Activated CD4-positive, alpha-beta memory T cell treated with anti-CD3 and anti-CD28 coated beads, Interleukin-2, amount 10 ng/mL, durations not matched to agents 7 days and 5 days (primary cell): ENCODE measurements around the gene FGD2. TPM values are rescaled to one million over a fixed set of nuclear protein-coding genes. Genes with fewer than 3 reads are reported as not detected.

Experiments used
- CTCF ChIA-PET: fragments of 350-600 bp; sonication (Branson Sonifier 250); formaldehyde crosslinking; loops from one replicate; lab custom pipeline; 2021; ENCODE audit warnings: antibody characterized with exemption, inconsistent platforms; lab: Charles Lee
- POLR2A ChIA-PET: fragments of 350-600 bp; sonication (Branson Sonifier 250); formaldehyde crosslinking; loops from one replicate; lab custom pipeline; 2021; ENCODE audit warnings: antibody characterized with exemption; lab: Charles Lee
- DNase-seq: peaks from one replicate; pipeline ENCODE4 v3.0.0-alpha.2; 2020
- H3K27ac Mint-ChIP-seq: one replicate; pipeline ENCODE4 v1.8.0; 2021; ENCODE audit warnings: mild to moderate bottlenecking, mixed read lengths
- H3K27me3 Mint-ChIP-seq: one replicate; pipeline ENCODE4 v1.8.0; 2021; ENCODE audit warnings: mixed read lengths
- H3K36me3 Mint-ChIP-seq: one replicate; pipeline ENCODE4 v1.8.0; 2021; ENCODE audit warnings: low read depth, mixed read lengths
- H3K4me1 Mint-ChIP-seq: one replicate; pipeline ENCODE4 v1.8.0; 2021; ENCODE audit warnings: mixed read lengths
- H3K4me3 Mint-ChIP-seq: one replicate; pipeline ENCODE4 v1.8.0; 2021; ENCODE audit warnings: mild to moderate bottlenecking, mixed read lengths
- H3K9me3 Mint-ChIP-seq: one replicate; pipeline ENCODE4 v1.8.0; 2021; ENCODE audit warnings: mixed read lengths
- total RNA-seq, 2 experiments: library from RNA; stranded (reverse); gene quantifications; one replicate each; pipeline ENCODE4 v1.2.3, GENCODE V29; 2021

Gene FGD2
- total RNA-seq, 2 experiments from 2014 or later: 4.7 to 4.9 TPM

GRCh38 chr6:37004044-37004980, 1.1 kb upstream of the FGD2 start:
- no peak overlapping the region for H3K27ac Mint-ChIP-seq
- H3K4me1 Mint-ChIP-seq: peaks cover 29% of the 10 kb centered on the region
- no peak for DNase-seq
- ChIA-PET CTCF (no interaction called here), POLR2A (no interaction called here)
- no peaks in the 10 kb centered on the region for H3K36me3 Mint-ChIP-seq
- H3K27me3 Mint-ChIP-seq: no peaks in the 10 kb centered on the region
- no peaks in the 10 kb centered on the region for H3K9me3 Mint-ChIP-seq
- H3K4me3 Mint-ChIP-seq: no peak overlapping the region

- ChIA-PET POLR2A (interaction anchor here (1.7 to 2.9 kb wide), 4 partner anchors 12 to 131 kb away, joined by 5 to 15 read pairs (median 9); partner anchors contain the start of genes C6orf89, MTCH1 and PPIL1), CTCF (interaction anchor here (0.5 to 3.2 kb wide), 10 partner anchors 13 to 246 kb away, joined by 3 to 28 read pairs (median 4); partner anchors contain the start of genes C6orf89 and MTCH1)
- H3K27me3 Mint-ChIP-seq: no peaks in the 10 kb centered on the region
- H3K4me1 Mint-ChIP-seq: peaks cover 29% of the 10 kb centered on the region
- H3K4me3 Mint-ChIP-seq: peak overlapping the region; percentile 62
- no peaks in the 10 kb centered on the region for H3K36me3 Mint-ChIP-seq
- no peaks in the 10 kb centered on the region for H3K9me3 Mint-ChIP-seq
- peak overlapping the region; percentile 31 for H3K27ac Mint-ChIP-seq
- DNase-seq: no peak
Observed at GRCh38 chr6:37005827-37006567, 542 bp downstream of the FGD2 start.

- H3K9me3 Mint-ChIP-seq: no peaks in the 10 kb centered on the region
- H3K36me3 Mint-ChIP-seq: no peaks in the 10 kb centered on the region
- DNase-seq: no peak
- H3K4me1 Mint-ChIP-seq: peaks cover 29% of the 10 kb centered on the region
- ChIA-PET CTCF (interaction anchor here (0.5 to 3.2 kb wide), 12 partner anchors 12 to 374 kb away, joined by 3 to 28 read pairs (median 4); partner anchors contain the start of genes C6orf89 and MTCH1), POLR2A (interaction anchor here (0.8 to 2.9 kb wide), 7 partner anchors 12 to 131 kb away, joined by 3 to 15 read pairs (median 5); partner anchors contain the start of genes C6orf89, MTCH1 and PPIL1)
- peak overlapping the region; percentile 62 for H3K4me3 Mint-ChIP-seq
- H3K27ac Mint-ChIP-seq: no peak overlapping the region
- no peaks in the 10 kb centered on the region for H3K27me3 Mint-ChIP-seq
Observed at GRCh38 chr6:37006793-37007339, 1.4 kb downstream of the FGD2 start.

GRCh38 chr6:37007340-37008043, 2.0 kb downstream of the FGD2 start:
- POLR2A ChIA-PET: interaction anchor here (0.8 to 2.9 kb wide), 7 partner anchors 11 to 132 kb away, joined by 3 to 15 read pairs (median 5); partner anchors contain the start of genes C6orf89, MTCH1 and PPIL1
- no peak for DNase-seq
- Mint-ChIP-seq H3K27me3 (no peaks in the 10 kb centered on the region), H3K27ac (no peak overlapping the region), H3K4me3 (no peak overlapping the region), H3K9me3 (no peaks in the 10 kb centered on the region), H3K4me1 (peaks cover 29% of the 10 kb centered on the region), H3K36me3 (no peaks in the 10 kb centered on the region)
- CTCF ChIA-PET: interaction anchor here (0.6 to 3.2 kb wide), 9 partner anchors 11 to 373 kb away, joined by 3 to 28 read pairs (median 5); partner anchors contain the start of genes C6orf89 and MTCH1

- DNase-seq: no peak
- no peaks in the 10 kb centered on the region for H3K9me3 Mint-ChIP-seq
- POLR2A ChIA-PET: no interaction called here
- H3K4me1 Mint-ChIP-seq: peaks cover 29% of the 10 kb centered on the region
- no peak overlapping the region for H3K27ac Mint-ChIP-seq
- CTCF ChIA-PET: interaction anchor here (0.7 to 3.2 kb wide), 3 partner anchors 8 to 11 kb away, joined by 3 to 28 read pairs (median 4); no protein-coding TSS in a partner anchor
- no peak overlapping the region for H3K4me3 Mint-ChIP-seq
- H3K27me3 Mint-ChIP-seq: no peaks in the 10 kb centered on the region
- no peaks in the 10 kb centered on the region for H3K36me3 Mint-ChIP-seq
Observed at GRCh38 chr6:37008484-37009465, 3.3 kb downstream of the FGD2 start.

- no peaks in the 10 kb centered on the region for H3K36me3 Mint-ChIP-seq
- peaks cover 27% of the 10 kb centered on the region for H3K4me1 Mint-ChIP-seq
- H3K27me3 Mint-ChIP-seq: no peaks in the 10 kb centered on the region
- no peak overlapping the region for H3K27ac Mint-ChIP-seq
- CTCF ChIA-PET: no interaction called here
- no peak for DNase-seq
- POLR2A ChIA-PET: interaction anchor here (1.3 to 1.7 kb wide), 3 partner anchors 23 to 135 kb away, joined by 3 to 4 read pairs (median 3); partner anchors contain the start of gene MTCH1
- H3K4me3 Mint-ChIP-seq: no peak overlapping the region
- H3K9me3 Mint-ChIP-seq: no peaks in the 10 kb centered on the region
Observed at GRCh38 chr6:37010402-37010892, 5.0 kb downstream of the FGD2 start.

GRCh38 chr6:37011656-37012378, 6.4 kb downstream of the FGD2 start:
- H3K9me3 Mint-ChIP-seq: no peaks in the 10 kb centered on the region
- H3K27ac Mint-ChIP-seq: no peak overlapping the region
- ChIA-PET POLR2A (interaction anchor here (1.4 to 1.7 kb wide), 2 partner anchors 26 to 137 kb away, joined by 3 to 4 read pairs; partner anchors contain the start of gene MTCH1), CTCF (interaction anchor here (0.9 kb wide), 1 partner anchor 10 kb away, joined by 3 read pairs; no protein-coding TSS in a partner anchor)
- H3K4me1 Mint-ChIP-seq: peaks cover 14% of the 10 kb centered on the region
- H3K27me3 Mint-ChIP-seq: no peaks in the 10 kb centered on the region
- no peak for DNase-seq
- H3K36me3 Mint-ChIP-seq: no peaks in the 10 kb centered on the region
- no peak overlapping the region for H3K4me3 Mint-ChIP-seq

GRCh38 chr6:37013516-37014491, 8.3 kb downstream of the FGD2 start:
- Mint-ChIP-seq H3K4me3 (no peak overlapping the region), H3K27ac (no peak overlapping the region), H3K9me3 (no peaks in the 10 kb centered on the region), H3K36me3 (no peaks in the 10 kb centered on the region), H3K4me1 (peaks cover 14% of the 10 kb centered on the region), H3K27me3 (no peaks in the 10 kb centered on the region)
- ChIA-PET CTCF (no interaction called here), POLR2A (interaction anchor here (1.0 kb wide), 1 partner anchor 27 kb away, joined by 3 read pairs; no protein-coding TSS in a partner anchor)
- no peak for DNase-seq

GRCh38 chr6:37014667-37015066, 9.2 kb downstream of the FGD2 start:
- no peaks in the 10 kb centered on the region for H3K27me3 Mint-ChIP-seq
- no peaks in the 10 kb centered on the region for H3K9me3 Mint-ChIP-seq

More at GRCh38 chr6:37014667-37015066, 9.2 kb downstream of the FGD2 start:
- Mint-ChIP-seq H3K36me3 (no peaks in the 10 kb centered on the region), H3K4me1 (peaks cover 23% of the 10 kb centered on the region), H3K4me3 (no peak overlapping the region), H3K27ac (no peak overlapping the region)
- POLR2A ChIA-PET: no interaction called here
- CTCF ChIA-PET: interaction anchor here (1.3 to 19.8 kb wide), 2 partner anchors 194 to 248 kb away, joined by 3 to 786 read pairs; no protein-coding TSS in a partner anchor
- no peak for DNase-seq
